SK-N-SH treated with all-trans-retinoic acid at 6 μM for 48 hours (cell line): ENCODE data around the gene YARS2.

Source experiments
- ATAC-seq: fragments of 200-7000 bp; cut with Tn5 transposase; 3 replicates; pipeline ENCODE4 v1.9.1; 2020; ENCODE audit warnings: mild to moderate bottlenecking, moderate library complexity
- BACH2 ChIP-seq: fragments of 250-450 bp; sonication (Bioruptor Pico); IDR thresholded peaks from 2 replicates; pipeline ENCODE4 v1.9.0; 2021; ENCODE audit warnings: mild to moderate bottlenecking, borderline replicate concordance
- CSDC2 ChIP-seq: fragments of 250-450 bp; sonication (Bioruptor Pico); IDR thresholded peaks from 2 replicates; pipeline ENCODE4 v1.5.0; 2020; ENCODE audit warnings: mild to moderate bottlenecking, moderate library complexity
- ESRRG ChIP-seq: fragments of 250-450 bp; sonication (Bioruptor Pico); IDR thresholded peaks from 2 replicates; pipeline ENCODE4 v1.6.1; 2021; ENCODE audit warnings: mild to moderate bottlenecking
- GLIS3 ChIP-seq: fragments of 250-450 bp; sonication (Bioruptor Pico); IDR thresholded peaks from 2 replicates; pipeline ENCODE4 v1.5.0; 2020; ENCODE audit warnings: mild to moderate bottlenecking, moderate library complexity
- ISL1 ChIP-seq: fragments of 250-450 bp; sonication (Bioruptor Pico); IDR thresholded peaks from 2 replicates; pipeline ENCODE4 v2.1.2; 2022; ENCODE audit warnings: mild to moderate bottlenecking, moderate library complexity
- OSR1 ChIP-seq: fragments of 250-450 bp; sonication (Bioruptor Pico); IDR thresholded peaks from 2 replicates; pipeline ENCODE4 v1.8.0; 2022; ENCODE audit warnings: moderate library complexity, mild to moderate bottlenecking, inconsistent platforms
- PPARA ChIP-seq: fragments of 250-450 bp; sonication (Bioruptor Pico); IDR thresholded peaks from 2 replicates; pipeline ENCODE4 v1.5.0; 2020; ENCODE audit warnings: mild to moderate bottlenecking, borderline replicate concordance
- SNAI2 ChIP-seq: fragments of 250-450 bp; sonication (Bioruptor Pico); IDR thresholded peaks from 2 replicates; pipeline ENCODE4 v1.5.0; 2020; ENCODE audit warnings: mild to moderate bottlenecking, moderate library complexity
- TCF4 ChIP-seq: fragments of 250-450 bp; sonication (Bioruptor Pico); IDR thresholded peaks from 2 replicates; pipeline ENCODE4 v1.8.0; 2021; ENCODE audit warnings: mild to moderate bottlenecking, moderate library complexity, borderline replicate concordance
- TOX ChIP-seq: fragments of 250-450 bp; sonication (Bioruptor Pico); IDR thresholded peaks from 2 replicates; pipeline ENCODE4 v1.8.0; 2021; ENCODE audit warnings: mild to moderate bottlenecking, moderate library complexity, borderline replicate concordance
- ZC3H10 ChIP-seq: fragments of 250-450 bp; sonication (Bioruptor Pico); IDR thresholded peaks from 2 replicates; pipeline ENCODE4 v1.5.1; 2021; ENCODE audit warnings: mild to moderate bottlenecking, moderate library complexity
- ZFP3 ChIP-seq: fragments of 250-450 bp; sonication (Bioruptor Pico); IDR thresholded peaks from 2 replicates; pipeline ENCODE4 v1.5.0; 2020; ENCODE audit warnings: mild to moderate bottlenecking, moderate library complexity
- ZFP30 ChIP-seq: fragments of 450-650 bp; formaldehyde crosslinking; IDR thresholded peaks from 2 replicates; pipeline ENCODE4 v1.5.0; 2022; ENCODE audit warnings: mild to moderate bottlenecking, moderate library complexity
- ZNF565 ChIP-seq: fragments of 450-650 bp; formaldehyde crosslinking; conservative IDR thresholded peaks from 2 replicates; pipeline ENCODE4 v1.5.0; 2020; ENCODE audit warnings: low read depth, mild to moderate bottlenecking, moderate library complexity
- ZNF70 ChIP-seq: fragments of 450-650 bp; formaldehyde crosslinking; IDR thresholded peaks from 2 replicates; pipeline ENCODE4 v1.5.0; 2020; ENCODE audit warnings: mild to moderate bottlenecking, moderate library complexity
- ZNF8 ChIP-seq: fragments of 450-650 bp; formaldehyde crosslinking; IDR thresholded peaks from 2 replicates; pipeline ENCODE4 v1.5.0; 2020; ENCODE audit warnings: mild to moderate bottlenecking, moderate library complexity
- TF ChIP-seq, protein P1 (sequence below): fragments of 250-450 bp; sonication (Bioruptor Pico); IDR thresholded peaks from 2 replicates; pipeline ENCODE4 v1.5.1; 2021; ENCODE audit warnings: mild to moderate bottlenecking, moderate library complexity
- TF ChIP-seq, protein P2 (sequence below): fragments of 250-450 bp; sonication (Bioruptor Pico); IDR thresholded peaks from 2 replicates; pipeline ENCODE4 v1.8.0; 2020; ENCODE audit warnings: mild to moderate bottlenecking, moderate library complexity, borderline replicate concordance
- TF ChIP-seq, protein P3 (sequence below): fragments of 250-450 bp; sonication (Bioruptor Pico); IDR thresholded peaks from 2 replicates; pipeline ENCODE4 v1.5.1; 2020; ENCODE audit warnings: low read depth, mild to moderate bottlenecking, moderate library complexity
- TF ChIP-seq, protein P4 (sequence below): fragments of 250-450 bp; sonication (Bioruptor Pico); IDR thresholded peaks from 2 replicates; pipeline ENCODE4 v1.5.0; 2020; ENCODE audit warnings: mild to moderate bottlenecking, moderate library complexity

Gene YARS2

DNA sequence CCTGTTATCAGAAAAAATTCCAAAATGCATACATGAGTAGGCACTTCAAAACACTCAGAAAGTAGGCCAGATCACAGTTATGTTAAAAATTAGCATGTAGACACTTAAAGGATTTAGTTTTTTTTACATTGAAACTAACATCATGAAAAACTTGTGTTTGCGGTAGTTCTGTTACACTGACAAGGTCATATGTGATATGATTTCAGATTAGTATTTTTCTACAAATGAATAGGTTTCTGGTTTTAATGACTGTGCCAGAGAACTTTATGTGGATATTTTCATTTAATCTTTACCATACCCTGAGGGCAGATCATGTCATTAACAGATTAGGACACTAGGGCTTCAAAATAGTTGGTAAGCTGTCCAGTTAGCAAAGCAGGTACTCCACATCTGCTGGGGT, 20.7 kb downstream of the YARS2 start (continued):
- TF ChIP-seq ZFP3 (CRISPR knock-in tag), result no peak
- TF ChIP-seq, protein P1, sequence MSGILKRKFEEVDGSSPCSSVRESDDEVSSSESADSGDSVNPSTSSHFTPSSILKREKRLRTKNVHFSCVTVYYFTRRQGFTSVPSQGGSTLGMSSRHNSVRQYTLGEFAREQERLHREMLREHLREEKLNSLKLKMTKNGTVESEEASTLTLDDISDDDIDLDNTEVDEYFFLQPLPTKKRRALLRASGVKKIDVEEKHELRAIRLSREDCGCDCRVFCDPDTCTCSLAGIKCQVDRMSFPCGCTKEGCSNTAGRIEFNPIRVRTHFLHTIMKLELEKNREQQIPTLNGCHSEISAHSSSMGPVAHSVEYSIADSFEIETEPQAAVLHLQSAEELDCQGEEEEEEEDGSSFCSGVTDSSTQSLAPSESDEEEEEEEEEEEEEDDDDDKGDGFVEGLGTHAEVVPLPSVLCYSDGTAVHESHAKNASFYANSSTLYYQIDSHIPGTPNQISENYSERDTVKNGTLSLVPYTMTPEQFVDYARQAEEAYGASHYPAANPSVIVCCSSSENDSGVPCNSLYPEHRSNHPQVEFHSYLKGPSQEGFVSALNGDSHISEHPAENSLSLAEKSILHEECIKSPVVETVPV (CRISPR knock-in tag), result no peak
- TF ChIP-seq ZC3H10, result no peak
- no peak for TF ChIP-seq BACH2 (CRISPR knock-in tag)
- TF ChIP-seq, protein P2, sequence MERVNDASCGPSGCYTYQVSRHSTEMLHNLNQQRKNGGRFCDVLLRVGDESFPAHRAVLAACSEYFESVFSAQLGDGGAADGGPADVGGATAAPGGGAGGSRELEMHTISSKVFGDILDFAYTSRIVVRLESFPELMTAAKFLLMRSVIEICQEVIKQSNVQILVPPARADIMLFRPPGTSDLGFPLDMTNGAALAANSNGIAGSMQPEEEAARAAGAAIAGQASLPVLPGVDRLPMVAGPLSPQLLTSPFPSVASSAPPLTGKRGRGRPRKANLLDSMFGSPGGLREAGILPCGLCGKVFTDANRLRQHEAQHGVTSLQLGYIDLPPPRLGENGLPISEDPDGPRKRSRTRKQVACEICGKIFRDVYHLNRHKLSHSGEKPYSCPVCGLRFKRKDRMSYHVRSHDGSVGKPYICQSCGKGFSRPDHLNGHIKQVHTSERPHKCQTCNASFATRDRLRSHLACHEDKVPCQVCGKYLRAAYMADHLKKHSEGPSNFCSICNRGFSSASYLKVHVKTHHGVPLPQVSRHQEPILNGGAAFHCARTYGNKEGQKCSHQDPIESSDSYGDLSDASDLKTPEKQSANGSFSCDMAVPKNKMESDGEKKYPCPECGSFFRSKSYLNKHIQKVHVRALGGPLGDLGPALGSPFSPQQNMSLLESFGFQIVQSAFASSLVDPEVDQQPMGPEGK (CRISPR knock-in tag), result no peak
- no peak for TF ChIP-seq GLIS3 (CRISPR knock-in tag)
- no peak for TF ChIP-seq ZNF8 (CRISPR knock-in tag)
- TF ChIP-seq ISL1, result no peak
- no peak for TF ChIP-seq OSR1 (CRISPR knock-in tag)
- no peak for TF ChIP-seq CSDC2 (CRISPR knock-in tag)
- no peak for TF ChIP-seq TOX (CRISPR knock-in tag)
- TF ChIP-seq ZNF565 (CRISPR knock-in tag), result no peak
- TF ChIP-seq ZFP30, result no peak

DNA sequence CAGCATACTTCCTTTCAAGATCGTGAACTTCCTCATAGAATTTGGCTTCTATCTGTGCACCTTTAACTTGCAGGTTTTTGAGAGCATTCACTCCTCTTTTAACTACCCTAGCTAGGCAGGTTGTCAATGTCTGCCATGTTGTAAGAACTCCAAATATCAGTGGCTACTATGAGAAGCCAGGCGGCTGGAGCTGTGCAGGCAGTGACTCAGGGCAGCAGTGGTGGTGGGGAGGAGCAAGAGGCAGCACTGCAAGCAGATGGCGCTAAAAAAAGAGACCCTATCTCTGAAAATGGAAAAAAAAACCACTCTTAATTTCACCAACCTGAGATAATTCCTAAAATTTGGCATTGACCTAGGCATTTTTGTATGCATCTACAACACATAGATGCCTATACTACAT, 28.5 kb downstream of the YARS2 start:
- ATAC-seq, result 0 out of 3 replicates have a peak, but pooled peaks have one; percentile 32
- TF ChIP-seq PPARA (CRISPR knock-in tag), result no peak
- TF ChIP-seq TCF4 (CRISPR knock-in tag), result no peak
- TF ChIP-seq ZNF565 (CRISPR knock-in tag), result no peak
- no peak for TF ChIP-seq BACH2 (CRISPR knock-in tag)
- TF ChIP-seq ZNF70 (CRISPR knock-in tag), result no peak
- TF ChIP-seq ESRRG, result no peak
- TF ChIP-seq, protein P1 (CRISPR knock-in tag), result no peak
- TF ChIP-seq, protein P3, sequence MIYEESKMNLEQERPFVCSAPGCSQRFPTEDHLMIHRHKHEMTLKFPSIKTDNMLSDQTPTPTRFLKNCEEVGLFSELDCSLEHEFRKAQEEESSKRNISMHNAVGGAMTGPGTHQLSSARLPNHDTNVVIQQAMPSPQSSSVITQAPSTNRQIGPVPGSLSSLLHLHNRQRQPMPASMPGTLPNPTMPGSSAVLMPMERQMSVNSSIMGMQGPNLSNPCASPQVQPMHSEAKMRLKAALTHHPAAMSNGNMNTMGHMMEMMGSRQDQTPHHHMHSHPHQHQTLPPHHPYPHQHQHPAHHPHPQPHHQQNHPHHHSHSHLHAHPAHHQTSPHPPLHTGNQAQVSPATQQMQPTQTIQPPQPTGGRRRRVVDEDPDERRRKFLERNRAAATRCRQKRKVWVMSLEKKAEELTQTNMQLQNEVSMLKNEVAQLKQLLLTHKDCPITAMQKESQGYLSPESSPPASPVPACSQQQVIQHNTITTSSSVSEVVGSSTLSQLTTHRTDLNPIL, result no peak
- no peak for TF ChIP-seq TOX (CRISPR knock-in tag)
- TF ChIP-seq ISL1, result no peak
- no peak for TF ChIP-seq GLIS3 (CRISPR knock-in tag)
- TF ChIP-seq SNAI2 (CRISPR knock-in tag), result no peak
- no peak for TF ChIP-seq ZNF8 (CRISPR knock-in tag)
- TF ChIP-seq, protein P4, sequence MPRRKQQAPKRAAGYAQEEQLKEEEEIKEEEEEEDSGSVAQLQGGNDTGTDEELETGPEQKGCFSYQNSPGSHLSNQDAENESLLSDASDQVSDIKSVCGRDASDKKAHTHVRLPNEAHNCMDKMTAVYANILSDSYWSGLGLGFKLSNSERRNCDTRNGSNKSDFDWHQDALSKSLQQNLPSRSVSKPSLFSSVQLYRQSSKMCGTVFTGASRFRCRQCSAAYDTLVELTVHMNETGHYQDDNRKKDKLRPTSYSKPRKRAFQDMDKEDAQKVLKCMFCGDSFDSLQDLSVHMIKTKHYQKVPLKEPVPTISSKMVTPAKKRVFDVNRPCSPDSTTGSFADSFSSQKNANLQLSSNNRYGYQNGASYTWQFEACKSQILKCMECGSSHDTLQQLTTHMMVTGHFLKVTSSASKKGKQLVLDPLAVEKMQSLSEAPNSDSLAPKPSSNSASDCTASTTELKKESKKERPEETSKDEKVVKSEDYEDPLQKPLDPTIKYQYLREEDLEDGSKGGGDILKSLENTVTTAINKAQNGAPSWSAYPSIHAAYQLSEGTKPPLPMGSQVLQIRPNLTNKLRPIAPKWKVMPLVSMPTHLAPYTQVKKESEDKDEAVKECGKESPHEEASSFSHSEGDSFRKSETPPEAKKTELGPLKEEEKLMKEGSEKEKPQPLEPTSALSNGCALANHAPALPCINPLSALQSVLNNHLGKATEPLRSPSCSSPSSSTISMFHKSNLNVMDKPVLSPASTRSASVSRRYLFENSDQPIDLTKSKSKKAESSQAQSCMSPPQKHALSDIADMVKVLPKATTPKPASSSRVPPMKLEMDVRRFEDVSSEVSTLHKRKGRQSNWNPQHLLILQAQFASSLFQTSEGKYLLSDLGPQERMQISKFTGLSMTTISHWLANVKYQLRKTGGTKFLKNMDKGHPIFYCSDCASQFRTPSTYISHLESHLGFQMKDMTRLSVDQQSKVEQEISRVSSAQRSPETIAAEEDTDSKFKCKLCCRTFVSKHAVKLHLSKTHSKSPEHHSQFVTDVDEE, result no peak
- TF ChIP-seq ZFP3 (CRISPR knock-in tag), result no peak
- no peak for TF ChIP-seq ZC3H10
- TF ChIP-seq, protein P2 (CRISPR knock-in tag), result no peak
